GM12874 (cell line): ENCODE results near the gene OSBP.

Source experiments
- CTCF ChIP-seq: IDR thresholded peaks from 2 replicates; pipeline ENCODE4 v1.5.1; 2011; ENCODE audit warnings: low read depth, mild to moderate bottlenecking, control low read depth, low read length, moderate library complexity; ENCODE audit not compliant: insufficient read depth

Gene OSBP

GRCh38 chr11:59615120-59615636 lies 396 bp downstream of the OSBP start:
- TF ChIP-seq CTCF: no peak

- no peak for TF ChIP-seq CTCF
Measured at GRCh38 chr11:59614277-59615119, 1.1 kb downstream of the OSBP start.

- TF ChIP-seq CTCF: no peak
Measured at GRCh38 chr11:59611570-59612565, 3.7 kb downstream of the OSBP start.

GRCh38 chr11:59610289-59610688 lies 5.3 kb downstream of the OSBP start:
- TF ChIP-seq CTCF: no peak

- TF ChIP-seq CTCF: no peak
Measured at GRCh38 chr11:59607703-59608454, 7.7 kb downstream of the OSBP start.

GRCh38 chr11:59602432-59602831 lies 13.1 kb downstream of the OSBP start:
- TF ChIP-seq CTCF: no peak
